ENCODE measurements around the gene OR4A16.

OR4A16 gene, protein sequence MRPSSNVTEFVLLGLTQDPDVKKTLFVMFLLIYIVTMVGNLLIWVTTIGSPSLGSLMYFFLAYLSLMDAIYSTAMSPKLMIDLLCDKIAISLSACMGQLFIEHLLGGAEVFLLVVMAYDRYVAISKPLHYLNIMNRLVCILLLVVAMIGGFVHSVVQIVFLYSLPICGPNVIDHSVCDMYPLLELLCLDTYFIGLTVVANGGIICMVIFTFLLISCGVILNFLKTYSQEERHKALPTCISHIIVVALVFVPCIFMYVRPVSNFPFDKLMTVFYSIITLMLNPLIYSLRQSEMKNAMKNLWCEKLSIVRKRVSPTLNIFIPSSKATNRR

DNA sequence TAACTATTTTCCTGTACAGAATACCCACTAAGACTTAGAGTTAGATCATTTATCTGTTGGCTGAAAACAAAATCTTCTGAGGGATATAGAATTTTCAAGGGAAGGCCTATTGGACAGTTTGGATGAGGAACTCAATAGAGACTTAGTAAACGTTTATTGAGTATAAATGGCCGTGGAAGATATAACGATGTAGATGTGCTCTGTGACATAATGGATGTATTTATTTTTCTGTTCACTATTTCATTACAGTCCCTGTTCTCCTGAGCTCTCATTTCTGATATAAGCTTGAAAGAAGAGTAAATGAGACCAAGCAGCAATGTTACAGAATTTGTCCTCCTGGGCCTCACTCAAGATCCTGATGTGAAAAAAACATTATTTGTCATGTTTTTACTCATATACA is at the start of gene OR4A16:
Gene OR4A16 (plus strand): TSS at position 301 of the 400 bp plus-strand sequence. CDS start 0 bp downstream, at position 301.
- DNase-seq, result no peak

DNA sequence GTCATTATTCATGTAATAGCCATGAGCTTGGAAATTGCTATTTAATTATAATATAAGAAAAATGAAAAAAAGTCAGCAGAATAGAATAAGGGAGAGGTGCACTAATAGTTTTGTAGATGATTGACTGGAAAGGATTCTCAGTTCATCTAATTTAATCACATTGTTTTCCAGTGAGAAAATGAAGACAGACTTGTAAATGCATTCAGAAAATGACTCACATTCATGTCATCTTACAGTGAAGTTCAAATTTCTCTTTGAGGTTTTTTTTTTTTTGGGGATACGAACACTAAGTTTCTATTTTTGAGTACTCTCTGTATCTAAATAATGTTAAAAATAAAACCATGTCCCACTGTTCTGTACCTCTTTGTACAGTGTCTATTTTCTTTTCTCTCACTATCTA is 18.5 kb upstream of the OR4A16 start:
- DNase-seq, result no peak

DNA sequence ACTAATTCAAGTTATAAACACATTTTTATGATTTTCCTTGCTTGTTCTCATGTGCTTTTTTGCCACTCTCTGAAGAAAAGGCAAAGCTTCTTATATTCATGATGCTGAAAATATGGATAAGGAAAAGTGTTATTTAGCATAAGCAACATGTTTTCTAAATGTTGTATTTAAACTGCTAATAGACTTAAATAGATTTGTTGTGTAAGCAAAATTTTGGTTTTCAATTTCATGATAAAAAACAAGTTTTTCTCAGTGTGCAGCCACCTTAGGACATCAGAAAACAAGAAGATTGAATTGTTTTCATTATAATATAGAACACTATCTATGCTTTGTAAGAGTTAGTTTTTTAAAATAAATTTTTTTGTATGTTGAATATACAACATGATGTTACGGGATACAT is 2.3 kb downstream of the OR4A16 start:
- DNase-seq, result no peak

DNA sequence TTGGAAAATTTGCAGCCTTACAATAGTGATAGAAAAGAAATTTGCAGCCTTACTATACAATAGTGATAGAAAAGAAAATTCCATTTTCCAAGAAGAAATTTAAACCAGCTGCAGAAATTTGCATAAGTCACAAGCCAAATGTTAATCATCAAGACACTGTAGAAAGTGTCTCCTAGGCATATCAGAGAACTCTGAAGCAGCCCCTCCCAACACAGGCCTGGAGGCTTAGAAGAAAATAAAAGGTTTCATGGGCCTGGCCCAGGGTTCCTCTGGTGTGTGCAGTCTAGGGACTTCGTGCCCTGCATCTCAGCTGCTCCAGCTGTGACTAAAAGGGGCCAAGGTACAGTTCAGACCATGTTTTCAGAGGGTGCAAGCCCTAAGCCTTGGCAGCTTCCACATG is 6.0 kb downstream of the OR4A16 start:
- no peak for DNase-seq

DNA sequence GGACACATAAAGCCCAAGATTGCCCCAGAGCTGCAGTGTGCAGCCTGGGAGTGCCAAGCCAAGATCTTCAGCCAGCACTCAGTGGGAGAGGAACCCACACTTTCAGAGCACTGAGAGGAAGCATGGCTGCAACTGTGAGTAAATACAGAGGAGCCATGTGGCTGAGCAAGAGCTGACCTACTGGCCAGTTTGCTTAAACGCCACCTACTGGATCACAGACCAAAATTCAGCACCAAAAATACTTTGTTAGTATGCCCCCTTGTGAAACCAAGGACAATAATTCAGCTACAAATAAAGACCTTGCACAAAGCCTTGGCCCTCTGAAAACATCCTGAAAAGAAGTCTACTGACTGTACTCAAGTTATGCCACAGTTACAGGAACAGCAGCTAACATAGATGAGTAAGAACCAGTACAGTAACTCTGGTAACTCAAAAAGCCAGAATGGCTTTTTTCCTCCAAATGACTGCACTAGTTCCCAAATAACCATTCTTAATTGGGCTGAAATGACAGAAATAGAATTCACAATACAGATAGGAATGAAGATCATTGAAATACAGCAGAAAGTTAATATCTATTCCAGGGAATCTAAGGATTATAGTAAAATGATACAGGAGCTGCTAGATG is 14.7 kb downstream of the OR4A16 start:
- DNase-seq, result no peak

DNA sequence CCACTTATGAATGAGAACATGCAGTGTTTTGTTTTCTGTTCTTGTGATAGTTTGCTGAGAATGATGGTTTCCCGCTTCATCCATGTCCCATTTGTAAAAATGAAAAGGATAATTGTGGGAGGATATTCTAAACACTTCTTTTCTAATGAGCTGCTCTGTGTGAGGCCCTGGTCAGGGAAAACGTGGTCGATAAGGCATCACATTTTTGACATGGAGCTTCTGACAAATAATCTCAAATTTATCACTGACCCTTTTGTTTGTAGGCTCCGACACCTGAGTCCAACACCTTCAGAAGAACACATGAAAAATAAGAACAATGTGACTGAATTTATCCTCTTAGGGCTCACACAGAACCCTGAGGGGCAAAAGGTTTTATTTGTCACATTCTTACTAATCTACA is 24.7 kb downstream of the OR4A16 start, which contains the start of gene OR4A15:
Gene OR4A15 (plus strand): TSS at position 301 of the 400 bp plus-strand sequence. CDS start 0 bp downstream, at position 301.
- DNase-seq, result no peak
